IMR-90 (cell line): ENCODE results near the gene PRDX5. TPM values are rescaled to one million over a fixed set of nuclear protein-coding genes. Genes with fewer than 3 reads are reported as not detected.

Experiments
- ATAC-seq: fragments of 200-7000 bp; cut with Tn5 transposase; 2 replicates; pipeline ENCODE4 v1.9.1; 2020; ENCODE audit warnings: low read depth, mild to moderate bottlenecking, moderate library complexity
- BruUV-seq: library from RNA; stranded (reverse); fragments of 400-500 nt; replicated peaks from 2 replicates; lab custom pipeline; 2021; lab: Mats Ljungman, UMichigan
- CTCF ChIA-PET: fragments of 300-600 bp; formaldehyde crosslinking; extraction: SDS; loops from one replicate; lab custom pipeline; 2021; ENCODE audit warnings: antibody characterized with exemption; lab: Yijun Ruan, JAX
- POLR2A ChIA-PET: fragments of 300-600 bp; sonication (Branson Sonifier 250); formaldehyde crosslinking; loops from one replicate; lab custom pipeline; 2022; ENCODE audit warnings: antibody characterized with exemption; ENCODE audit not compliant: unreplicated experiment; lab: Charles Lee
- DNase-seq: peaks from one replicate; pipeline ENCODE4 v3.0.0; 2013
- H2AFZ ChIP-seq: replicated peaks from 2 replicates; pipeline ENCODE3; 2013; ENCODE audit warnings: low read length, mild to moderate bottlenecking; ENCODE audit not compliant: poor library complexity
- H2AK5ac ChIP-seq: 2 replicates; pipeline ENCODE4 v1.6.1; 2013; ENCODE audit warnings: low read depth, low read length, inconsistent platforms
- H2AK9ac ChIP-seq: replicated peaks from 2 replicates; pipeline ENCODE3; 2013; ENCODE audit warnings: mild to moderate bottlenecking, low read depth, low read length, moderate library complexity; ENCODE audit not compliant: poor library complexity
- H2BK120ac ChIP-seq: 2 replicates; pipeline ENCODE4 v1.6.1; 2013; ENCODE audit warnings: low read depth, low read length, inconsistent platforms
- H2BK15ac ChIP-seq: 3 replicates; pipeline ENCODE4 v1.6.1; 2013; ENCODE audit warnings: low read depth, low read length, inconsistent platforms
- H2BK20ac ChIP-seq: 2 replicates; pipeline ENCODE4 v1.6.1; 2013; ENCODE audit warnings: low read depth, mild to moderate bottlenecking, inconsistent platforms, low read length, moderate library complexity
- H2BK5ac ChIP-seq: 2 replicates; pipeline ENCODE4 v1.6.1; 2013; ENCODE audit warnings: mild to moderate bottlenecking, low read depth, low read length, inconsistent platforms; ENCODE audit not compliant: poor library complexity, severe bottlenecking
- H3K14ac ChIP-seq: replicated peaks from 2 replicates; pipeline ENCODE4 v1.6.1; 2013; ENCODE audit warnings: low read depth, low read length, inconsistent platforms
- H3K18ac ChIP-seq: 2 replicates; pipeline ENCODE4 v1.6.1; 2013; ENCODE audit warnings: low read depth, low read length, control low read depth
- H3K23ac ChIP-seq: 2 replicates; pipeline ENCODE4 v1.6.1; 2013; ENCODE audit warnings: low read depth, low read length, inconsistent platforms
- H3K27ac ChIP-seq: 2 replicates; pipeline ENCODE4 v1.5.1; 2013; ENCODE audit warnings: mild to moderate bottlenecking, control low read depth, low read length; ENCODE audit not compliant: insufficient read depth
- H3K27me3 ChIP-seq: 2 replicates; pipeline ENCODE4 v1.6.1; 2013; ENCODE audit warnings: low read length; ENCODE audit not compliant: control insufficient read depth, insufficient read depth
- H3K36me3 ChIP-seq: 2 replicates; pipeline ENCODE4 v1.6.1; 2013; ENCODE audit warnings: low read length, mixed read lengths; ENCODE audit not compliant: control insufficient read depth, insufficient read depth
- H3K4ac ChIP-seq: 2 replicates; pipeline ENCODE4 v1.6.1; 2013; ENCODE audit warnings: low read depth, low read length, inconsistent platforms
- H3K4me1 ChIP-seq: 2 replicates; pipeline ENCODE4 v1.6.1; 2013; ENCODE audit warnings: low read length, mixed read lengths; ENCODE audit not compliant: control insufficient read depth, insufficient read depth
- H3K4me2 ChIP-seq: 2 replicates; pipeline ENCODE4 v1.6.1; 2013; ENCODE audit warnings: low read depth, mild to moderate bottlenecking, control low read depth, low read length, moderate library complexity
- H3K4me3 ChIP-seq: 2 replicates; pipeline ENCODE4 v1.5.1; 2013; ENCODE audit warnings: low read depth, mild to moderate bottlenecking, control low read depth, low read length, moderate library complexity; ENCODE audit not compliant: insufficient read depth
- H3K56ac ChIP-seq: 2 replicates; pipeline ENCODE4 v1.6.1; 2013; ENCODE audit warnings: low read length, inconsistent platforms; ENCODE audit not compliant: insufficient read depth; ENCODE audit errors: extremely low read depth
- H3K79me1 ChIP-seq, 2 experiments: 2 replicates each; pipeline ENCODE4 v1.6.1; 2013; ENCODE audit warnings: low read length in 2 of 2, inconsistent platforms in 1 of 2, low read depth in 1 of 2
- H3K9ac ChIP-seq: 2 replicates; pipeline ENCODE4 v1.6.1; 2013; ENCODE audit warnings: low read depth, low read length, control low read depth
- H3K9me1 ChIP-seq: 2 replicates; pipeline ENCODE4 v1.6.1; 2013; ENCODE audit warnings: low read length, inconsistent platforms; ENCODE audit not compliant: insufficient read depth
- H3K9me3 ChIP-seq: 2 replicates; pipeline ENCODE4 v1.6.1; 2013; ENCODE audit warnings: low read length; ENCODE audit not compliant: control insufficient read depth, insufficient read depth
- H4K20me1 ChIP-seq: 2 replicates; pipeline ENCODE4 v1.6.1; 2013; ENCODE audit warnings: low read length, inconsistent platforms; ENCODE audit not compliant: insufficient read depth
- H4K5ac ChIP-seq: 2 replicates; pipeline ENCODE4 v1.6.1; 2013; ENCODE audit warnings: mild to moderate bottlenecking, low read depth, low read length, control low read depth
- H4K8ac ChIP-seq, 2 experiments: 2 replicates each; pipeline ENCODE4 v1.6.1; 2013; ENCODE audit warnings: low read depth in 2 of 2, low read length in 2 of 2, control low read depth in 1 of 2, inconsistent platforms in 1 of 2
- H4K91ac ChIP-seq: 2 replicates; pipeline ENCODE4 v1.6.1; 2013; ENCODE audit warnings: low read depth, low read length, inconsistent platforms; ENCODE audit not compliant: insufficient read depth
- BHLHE40 ChIP-seq: fragments of 150-350 bp; IDR thresholded peaks from 2 replicates; pipeline ENCODE4 v1.6.1; 2016; ENCODE audit warnings: mild to moderate bottlenecking, low read depth, low read length
- CEBPB ChIP-seq: IDR thresholded peaks from 2 replicates; pipeline ENCODE4 v1.6.1; 2012; ENCODE audit warnings: low read depth, low read length, improper control_type of control experiment
- FOS ChIP-seq: fragments of 150-350 bp; IDR thresholded peaks from 2 replicates; pipeline ENCODE4 v1.6.1; 2016; ENCODE audit warnings: low read depth, low read length
- MAFK ChIP-seq: IDR thresholded peaks from 2 replicates; pipeline ENCODE4 v1.6.1; 2012; ENCODE audit warnings: low read depth, low read length, improper control_type of control experiment
- WGBS, 2 experiments: methylation state at CpG; one replicate each; pipeline versions ENCODE4 v1.1.5 to v1.1.7; 2013; ENCODE audit warnings: missing lambda C conversion rate in 2 of 2; ENCODE audit not compliant: insufficient read length in 1 of 2; ENCODE audit errors: extremely low coverage in 2 of 2; 5-methylcytosine and 5-hydroxymethylcytosine counted together
- dilution Hi-C: fragments of 300-500 bp; cut with HindIII; formaldehyde crosslinking; loops from one replicate; pipeline ENCODE4 v1.14.3; 2018; ENCODE audit warnings: low sequenced_read_pairs; ENCODE audit not compliant: unreplicated experiment
- in situ Hi-C: fragments of 300-500 bp; cut with MboI; formaldehyde crosslinking; loops from 3 replicates; pipeline ENCODE4 v1.14.3; 2019; ENCODE audit warnings: low sequenced_read_pairs, inconsistent platforms, mixed read lengths
- intact Hi-C: fragments of 100-400 bp; cut with micrococcal nuclease; formaldehyde crosslinking; loops from 2 replicates; pipeline ENCODE4 v1.10.0; 2022
- polyA plus RNA-seq, 3 experiments: library from polyadenylated mRNA; depleted of rRNA; stranded (reverse); fragments of >200 nt; gene quantifications; 2 replicates each; pipeline ENCODE4 v1.2.3, GENCODE V29; 2012; ENCODE audit warnings: low replicate concordance in 1 of 3
- total RNA-seq: library from RNA; depleted of rRNA; stranded (reverse); fragments of >200 nt; gene quantifications from 2 replicates; pipeline ENCODE4 v1.2.3, GENCODE V29; 2012

Gene PRDX5
- total and polyA plus RNA-seq, 2 of the 4 experiments (the other 2 are of a cell fraction), result 120 to 292 TPM

DNA sequence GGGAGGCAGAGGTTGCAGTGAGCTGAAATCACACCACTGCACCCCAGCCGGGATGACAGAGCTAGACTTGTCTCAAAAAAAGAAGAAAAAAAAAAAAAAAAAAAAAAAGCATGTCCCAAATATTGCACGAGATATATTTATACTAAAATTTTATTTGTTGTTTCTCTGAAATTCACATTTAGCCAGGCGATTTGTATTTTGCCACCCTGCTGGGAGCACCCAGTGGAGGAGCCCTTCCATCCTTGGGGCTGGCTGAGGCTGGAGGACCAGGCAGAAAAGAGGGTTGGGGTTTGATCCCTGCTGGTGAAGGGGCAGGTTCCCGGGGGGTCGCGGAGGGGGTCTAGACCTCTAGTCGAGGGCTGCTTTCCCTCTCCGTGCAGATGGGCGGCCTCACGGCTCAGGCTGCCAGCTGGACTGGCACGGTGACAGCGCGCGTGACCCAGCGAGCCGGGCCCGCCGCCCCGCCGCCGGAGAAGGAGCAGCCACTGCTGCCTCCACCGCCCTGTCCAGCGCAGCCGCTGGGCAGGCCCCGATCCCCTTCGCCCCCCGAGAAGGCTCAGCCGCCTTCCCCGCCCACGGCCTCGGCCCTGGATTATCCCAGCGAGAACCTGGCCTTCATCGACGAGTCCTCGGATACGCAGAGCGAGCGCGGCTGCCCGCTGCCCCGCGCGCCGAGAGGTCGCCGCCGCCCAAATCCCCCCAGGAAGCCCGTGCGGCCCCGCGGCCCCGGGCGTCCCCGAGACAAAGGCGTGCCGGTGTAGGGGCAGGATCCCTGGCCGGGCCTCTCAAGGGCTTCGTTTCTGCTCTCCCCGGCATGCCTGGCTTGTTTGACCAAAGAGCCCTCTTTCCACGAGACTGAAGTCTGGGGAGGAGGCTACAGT lies 18.7 kb upstream of the PRDX5 start (continued):
- TF ChIP-seq BHLHE40 (no peak), FOS (no peak)

DNA sequence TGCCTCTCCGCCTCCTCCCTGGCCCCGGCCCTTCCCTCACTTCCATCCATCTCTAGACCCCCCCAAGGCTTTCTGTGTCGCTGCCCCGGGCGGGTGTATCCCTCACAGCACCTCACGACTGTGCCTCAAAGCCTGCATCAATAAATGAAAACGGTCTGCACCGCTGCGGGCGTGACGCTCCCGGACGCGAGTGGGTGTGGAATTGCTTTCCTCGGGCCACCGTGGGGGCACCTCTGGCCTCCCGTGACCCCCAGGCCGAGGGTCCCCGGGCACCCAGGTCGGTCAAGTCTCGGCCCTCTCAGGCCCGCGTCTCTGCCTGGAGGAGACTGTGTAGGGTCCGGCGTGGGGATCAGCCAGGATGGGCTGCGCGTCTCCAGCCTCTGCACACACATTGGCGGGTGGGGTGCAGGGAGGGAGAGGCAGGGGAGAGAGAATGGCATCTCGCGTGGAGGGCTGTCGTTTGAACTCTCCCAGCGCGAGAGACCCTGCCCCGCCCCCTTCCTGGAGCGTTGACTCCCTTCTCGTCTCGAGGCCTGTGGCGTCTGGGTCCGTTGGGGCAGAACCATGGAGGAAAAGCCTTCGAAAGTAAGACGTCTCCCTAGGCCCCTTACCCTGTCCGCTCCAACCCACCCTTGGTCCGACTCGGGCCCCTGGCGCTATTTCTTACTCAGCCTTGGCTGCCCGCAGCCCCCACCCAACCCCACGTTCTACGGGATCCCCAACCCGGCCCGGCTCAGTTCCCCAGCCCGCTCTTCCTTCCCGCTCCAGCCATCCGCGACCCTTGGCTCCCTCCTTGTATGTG lies 17.9 kb upstream of the PRDX5 start, which contains the start of gene CATSPERZ:
CATSPERZ (plus strand) TSS at position 512 of the 802 bp plus-strand sequence; CDS start at position 565, 53 bp downstream.
- peaks cover 6% of the 10 kb centered on the region for H3K4me1 ChIP-seq
- H4K20me1 ChIP-seq, result peaks cover 11% of the 10 kb centered on the region; the same call in 1 of the 2 replicates
- no peak within 1 kb of the TSS for H2AK5ac ChIP-seq
- H3K56ac ChIP-seq, result no peak within 1 kb of the TSS
- H3K27ac ChIP-seq, result no peak within 1 kb of the TSS
- no peak within 1 kb of the TSS for H2BK20ac ChIP-seq
- no peak within 1 kb of the TSS for H3K18ac ChIP-seq
- no peak within 1 kb of the TSS for H2BK5ac ChIP-seq
- ChIA-PET POLR2A (interaction anchor here (0.9 kb wide), 1 partner anchor 96 kb away, joined by 5 read pairs; no protein-coding TSS in a partner anchor), CTCF (interaction anchor here (0.6 to 2.5 kb wide), 12 partner anchors 7 to 156 kb away, joined by 3 to 12 read pairs (median 5); partner anchors contain the start of genes FERMT3, FKBP2, NUDT22 and PPP1R14B)
- TF ChIP-seq CEBPB (no peak), MAFK (no peak)
- peak within 1 kb of the TSS; percentile 34 for H3K4me3 ChIP-seq
- peaks cover 58% of the 10 kb centered on the region for H3K27me3 ChIP-seq
- H2AK9ac ChIP-seq, result peak within 1 kb of the TSS; percentile 86
- H4K8ac ChIP-seq, result peak within 1 kb of the TSS in 1 of 2 experiments; percentile 56; a peak in 1 of 4 replicates
- H3K9me1 ChIP-seq, result no peaks in the 10 kb centered on the region
- peak within 1 kb of the TSS; percentile 78 for H3K4me2 ChIP-seq
- H3K79me1 ChIP-seq, result no peaks in the 10 kb centered on the region
- no peaks in the 10 kb centered on the region for H3K9me3 ChIP-seq
- H3K14ac ChIP-seq, result no peak within 1 kb of the TSS
- H2AFZ ChIP-seq, result peak within 1 kb of the TSS; percentile 90
- H3K9ac ChIP-seq, result no peak within 1 kb of the TSS
- in situ Hi-C loops (loop anchor here (5.0 kb wide), 1 partner anchor 98 kb away; no protein-coding TSS in a partner anchor), dilution Hi-C loops (no loop called here), intact Hi-C loops (loop anchor here (10.0 kb wide), 1 partner anchor 295 kb away; no protein-coding TSS in a partner anchor)
- no peak for DNase-seq
- H4K91ac ChIP-seq, result no peak within 1 kb of the TSS
- WGBS, 2 experiments, result 17% methylated on average over 22 of the region's 54 CpGs; no CpG with 5 or more reads in 1 of the 2 experiments
- no peaks in the 10 kb centered on the region for H3K36me3 ChIP-seq
- H2BK120ac ChIP-seq, result no peak within 1 kb of the TSS
- H2BK15ac ChIP-seq, result no peak within 1 kb of the TSS
- peak within 1 kb of the TSS; percentile 46 for H3K23ac ChIP-seq
- H4K5ac ChIP-seq, result no peak within 1 kb of the TSS
- BruUV-seq, result no TSS peak
- ATAC-seq, result no peak
- no peak within 1 kb of the TSS; the same call in 1 of the 2 replicates for H3K4ac ChIP-seq
